MCF 10A (cell line): Measurements from ENCODE around the gene IKZF1. TPM values are rescaled to one million over a fixed set of nuclear protein-coding genes. Genes with fewer than 3 reads are reported as not detected.

Experiments used
- BruUV-seq: library from RNA; stranded (reverse); fragments of 400-500 nt; replicated peaks from 2 replicates; lab custom pipeline; 2021; lab: Mats Ljungman, UMichigan
- CTCF ChIA-PET: fragments of 300-600 bp; sonication (Branson Sonifier 250); formaldehyde crosslinking; extraction: SDS; loops from one replicate; lab custom pipeline; 2021; ENCODE audit warnings: antibody characterized with exemption, inconsistent platforms; lab: Yijun Ruan, JAX
- POLR2A ChIA-PET: fragments of 300-600, 350-650 bp; sonication (Branson Sonifier 250); formaldehyde crosslinking; extraction: SDS; loops from one replicate; lab custom pipeline; 2020; ENCODE audit warnings: antibody characterized with exemption, inconsistent platforms; lab: Yijun Ruan, JAX
- DNase-seq: peaks from one replicate; pipeline ENCODE4 v3.0.0-alpha.2; 2018; ENCODE audit not compliant: unreplicated experiment
- H3K27ac Mint-ChIP-seq: one replicate; pipeline ENCODE4 v1.8.0; 2022; ENCODE audit warnings: mild to moderate bottlenecking, low read depth, mixed read lengths; ENCODE audit not compliant: unreplicated experiment
- H3K27me3 Mint-ChIP-seq: one replicate; pipeline ENCODE4 v1.8.0; 2022; ENCODE audit warnings: mixed read lengths; ENCODE audit not compliant: insufficient read depth, unreplicated experiment
- H3K36me3 Mint-ChIP-seq: one replicate; pipeline ENCODE4 v1.8.0; 2022; ENCODE audit warnings: mild to moderate bottlenecking, moderate library complexity, mixed read lengths; ENCODE audit not compliant: insufficient read depth, unreplicated experiment
- H3K4me1 Mint-ChIP-seq: one replicate; pipeline ENCODE4 v1.8.0; 2022; ENCODE audit warnings: mixed read lengths; ENCODE audit not compliant: insufficient read depth, unreplicated experiment
- H3K4me3 Mint-ChIP-seq: one replicate; pipeline ENCODE4 v1.8.0; 2022; ENCODE audit warnings: mild to moderate bottlenecking, moderate library complexity, mixed read lengths; ENCODE audit not compliant: unreplicated experiment
- H3K9me3 Mint-ChIP-seq: one replicate; pipeline ENCODE4 v1.8.0; 2022; ENCODE audit warnings: mixed read lengths; ENCODE audit not compliant: unreplicated experiment
- intact Hi-C: fragments of 100-400 bp; cut with micrococcal nuclease; formaldehyde crosslinking; loops from 2 replicates; pipeline ENCODE4 v1.14.1; 2022
- total RNA-seq: library from RNA; stranded (reverse); gene quantifications from 2 replicates; pipeline ENCODE4 v1.2.3, GENCODE V29; 2022
- TF ChIP-seq, protein P1 (sequence below): fragments of 200-600 bp; IDR thresholded peaks from one replicate; pipeline ENCODE4 v1.8.0; 2022; ENCODE audit warnings: antibody characterized with exemption, mild to moderate bottlenecking; ENCODE audit not compliant: unreplicated experiment

The IKZF1 gene
- total RNA-seq, 1 experiment from 2014 or later: not detected

DNA sequence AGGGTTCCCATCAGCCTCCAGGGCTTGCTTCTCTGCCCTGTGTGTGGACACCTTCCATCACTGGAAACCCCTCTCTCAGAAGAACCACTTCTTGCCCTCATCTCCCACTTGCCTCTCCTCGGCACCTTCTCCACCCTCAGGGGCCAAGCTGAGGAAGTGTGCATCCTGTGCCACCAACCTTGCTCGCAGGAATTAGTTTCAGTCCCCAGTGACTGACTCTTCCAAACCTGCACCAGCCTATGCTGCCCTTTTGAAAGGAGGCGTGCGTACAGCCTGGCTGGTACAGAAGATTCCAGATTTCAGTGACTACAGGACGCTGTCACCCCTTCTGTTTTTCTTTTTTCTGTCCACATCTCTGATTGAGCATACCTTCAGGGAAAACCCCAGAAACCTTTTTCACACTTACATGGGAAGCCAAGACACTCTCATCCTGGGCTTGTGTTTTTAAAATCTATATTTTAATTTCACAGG, 67.1 kb downstream of the IKZF1 start:
- POLR2A ChIA-PET: interaction anchor here (0.6 kb wide), 1 partner anchor 20 kb away, joined by 3 read pairs; no protein-coding TSS in a partner anchor
- TF ChIP-seq, protein P1, sequence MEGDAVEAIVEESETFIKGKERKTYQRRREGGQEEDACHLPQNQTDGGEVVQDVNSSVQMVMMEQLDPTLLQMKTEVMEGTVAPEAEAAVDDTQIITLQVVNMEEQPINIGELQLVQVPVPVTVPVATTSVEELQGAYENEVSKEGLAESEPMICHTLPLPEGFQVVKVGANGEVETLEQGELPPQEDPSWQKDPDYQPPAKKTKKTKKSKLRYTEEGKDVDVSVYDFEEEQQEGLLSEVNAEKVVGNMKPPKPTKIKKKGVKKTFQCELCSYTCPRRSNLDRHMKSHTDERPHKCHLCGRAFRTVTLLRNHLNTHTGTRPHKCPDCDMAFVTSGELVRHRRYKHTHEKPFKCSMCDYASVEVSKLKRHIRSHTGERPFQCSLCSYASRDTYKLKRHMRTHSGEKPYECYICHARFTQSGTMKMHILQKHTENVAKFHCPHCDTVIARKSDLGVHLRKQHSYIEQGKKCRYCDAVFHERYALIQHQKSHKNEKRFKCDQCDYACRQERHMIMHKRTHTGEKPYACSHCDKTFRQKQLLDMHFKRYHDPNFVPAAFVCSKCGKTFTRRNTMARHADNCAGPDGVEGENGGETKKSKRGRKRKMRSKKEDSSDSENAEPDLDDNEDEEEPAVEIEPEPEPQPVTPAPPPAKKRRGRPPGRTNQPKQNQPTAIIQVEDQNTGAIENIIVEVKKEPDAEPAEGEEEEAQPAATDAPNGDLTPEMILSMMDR: no peak
- H3K9me3 Mint-ChIP-seq: peaks cover 8% of the 10 kb centered on the region
- no peaks in the 10 kb centered on the region for H3K36me3 Mint-ChIP-seq
- peaks cover 34% of the 10 kb centered on the region for H3K27me3 Mint-ChIP-seq
- CTCF ChIA-PET: interaction anchor here (0.6 kb wide), 1 partner anchor 145 kb away, joined by 3 read pairs; no protein-coding TSS in a partner anchor
- no peak overlapping the region for H3K4me3 Mint-ChIP-seq
- no peaks in the 10 kb centered on the region for H3K4me1 Mint-ChIP-seq
- H3K27ac Mint-ChIP-seq: no peak overlapping the region
- intact Hi-C loops: no loop called here
- DNase-seq: no peak
- BruUV-seq: no TSS peak

DNA sequence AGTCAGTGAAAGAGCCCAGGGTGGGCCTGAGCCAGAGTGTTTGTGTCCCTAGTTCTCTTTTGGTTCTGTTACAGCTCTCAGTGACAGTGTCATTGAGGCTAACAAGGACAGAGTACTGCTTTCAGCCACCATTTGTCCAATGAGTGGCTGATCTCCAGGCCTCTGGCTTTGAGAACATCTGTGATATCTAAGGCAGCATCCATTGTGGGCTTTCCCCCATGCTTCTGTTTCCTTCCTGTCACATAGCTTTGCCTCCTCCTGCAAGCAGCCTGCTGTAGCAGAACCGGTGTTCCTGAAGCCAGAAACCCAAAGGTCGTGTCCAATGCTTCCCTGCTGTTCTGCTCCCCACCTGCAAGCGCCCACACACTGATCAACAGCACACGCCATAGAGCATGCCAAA, 68.4 kb downstream of the IKZF1 start:
- no peaks in the 10 kb centered on the region for H3K4me1 Mint-ChIP-seq
- H3K27ac Mint-ChIP-seq: no peak overlapping the region

DNA sequence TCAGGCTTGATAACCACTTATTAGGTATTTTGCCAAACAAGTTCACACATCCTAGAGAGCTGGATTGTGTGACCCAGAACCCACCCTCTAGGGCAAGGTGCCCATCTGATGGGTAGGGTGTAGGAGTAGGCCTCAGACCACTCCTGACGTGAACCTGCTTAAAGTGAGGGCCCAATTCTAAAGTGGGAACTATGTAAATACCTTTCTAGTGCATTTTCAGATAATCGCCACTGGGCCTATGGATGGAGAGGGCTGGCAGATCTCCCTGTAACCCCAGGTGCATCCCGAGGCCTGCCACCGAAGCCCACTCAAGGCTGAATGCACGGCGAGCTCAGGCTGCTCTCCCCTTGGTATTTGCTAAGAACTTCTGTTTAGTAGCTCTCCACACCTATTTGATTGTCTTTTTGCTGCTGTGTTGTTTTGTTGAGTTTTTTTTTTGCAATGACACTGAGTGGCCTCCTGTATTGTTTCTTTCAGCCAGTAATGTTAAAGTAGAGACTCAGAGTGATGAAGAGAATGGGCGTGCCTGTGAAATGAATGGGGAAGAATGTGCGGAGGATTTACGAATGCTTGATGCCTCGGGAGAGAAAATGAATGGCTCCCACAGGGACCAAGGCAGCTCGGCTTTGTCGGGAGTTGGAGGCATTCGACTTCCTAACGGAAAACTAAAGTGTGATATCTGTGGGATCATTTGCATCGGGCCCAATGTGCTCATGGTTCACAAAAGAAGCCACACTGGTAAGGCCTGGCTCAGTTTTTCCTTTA, 71.7 kb downstream of the IKZF1 start:
- no peaks in the 10 kb centered on the region for H3K4me1 Mint-ChIP-seq
- no peak overlapping the region for H3K27ac Mint-ChIP-seq
- peaks cover 15% of the 10 kb centered on the region for H3K27me3 Mint-ChIP-seq
- no peak overlapping the region for H3K4me3 Mint-ChIP-seq
- no peak for DNase-seq
- H3K36me3 Mint-ChIP-seq: no peaks in the 10 kb centered on the region
- intact Hi-C loops: no loop called here
- no peaks in the 10 kb centered on the region for H3K9me3 Mint-ChIP-seq
- CTCF ChIA-PET: interaction anchor here (0.7 to 2.3 kb wide), 4 partner anchors 15 to 170 kb away, joined by 3 to 8 read pairs (median 4); no protein-coding TSS in a partner anchor
- TF ChIP-seq, protein P1: no peak
- POLR2A ChIA-PET: no interaction called here
- no TSS peak for BruUV-seq

More for the DNA sequence above, 68.4 kb downstream of the IKZF1 start:
- no TSS peak for BruUV-seq
- CTCF ChIA-PET: interaction anchor here (0.7 to 1.3 kb wide), 2 partner anchors 8 to 231 kb away, joined by 4 read pairs; no protein-coding TSS in a partner anchor
- Mint-ChIP-seq H3K9me3 (peaks cover 8% of the 10 kb centered on the region), H3K27me3 (peaks cover 21% of the 10 kb centered on the region), H3K4me3 (no peak overlapping the region), H3K36me3 (no peaks in the 10 kb centered on the region)
- POLR2A ChIA-PET: interaction anchor here (0.6 kb wide), 1 partner anchor 24 kb away, joined by 3 read pairs; no protein-coding TSS in a partner anchor
- DNase-seq: no peak
- TF ChIP-seq, protein P1: no peak
- intact Hi-C loops: no loop called here

- Mint-ChIP-seq H3K27me3 (peaks cover 9% of the 10 kb centered on the region), H3K4me3 (no peak overlapping the region), H3K9me3 (no peaks in the 10 kb centered on the region), H3K4me1 (no peaks in the 10 kb centered on the region), H3K27ac (no peak overlapping the region), H3K36me3 (no peaks in the 10 kb centered on the region)
- CTCF ChIA-PET: interaction anchor here (0.6 to 2.3 kb wide), 4 partner anchors 8 to 185 kb away, joined by 3 to 8 read pairs (median 4); no protein-coding TSS in a partner anchor
- POLR2A ChIA-PET: no interaction called here
- DNase-seq: no peak
- intact Hi-C loops: no loop called here
- TF ChIP-seq, protein P1: no peak
- no TSS peak for BruUV-seq
These were observed 72.8 kb downstream of the IKZF1 start for GRCh38 chr7:50377356-50377755.
